GM18508 (cell line): ENCODE measurements around the gene RPS27.
"Not testable (repeated sequence)": the region's sequence is repeated elsewhere in the genome, so short reads cannot be mapped to it uniquely, and the experiment has no call there.

Source experiments
- ATAC-seq: cut with Tn5 transposase; IDR thresholded peaks from one replicate; pipeline ENCODE4 v1.9.1; 2021; ENCODE audit warnings: moderate number of reproducible peaks; ENCODE audit not compliant: insufficient read depth, unreplicated experiment

RPS27 gene

GRCh38 chr1:153984123-153984894 is 6.3 kb upstream of the RPS27 start:
- no peak for ATAC-seq

- no peak for ATAC-seq
Measured at GRCh38 chr1:153985341-153985912, 5.1 kb upstream of the RPS27 start.

GRCh38 chr1:153985941-153986761 is 4.4 kb upstream of the RPS27 start, which contains the start of gene RAB13:
Gene RAB13 (minus strand): TSS chr1:153986339. CDS start chr1:153986236, 103 bp downstream.
- ATAC-seq, result no peak

- no peak for ATAC-seq
Measured at GRCh38 chr1:153987621-153988020, 2.9 kb upstream of the RPS27 start.

- ATAC-seq, result no peak
Measured at GRCh38 chr1:153991151-153991630, 629 bp downstream of the RPS27 start.

GRCh38 chr1:153991806-153992205 is 1.2 kb downstream of the RPS27 start:
- ATAC-seq, result no peak

GRCh38 chr1:153995202-153995601 is 4.6 kb downstream of the RPS27 start:
- no peak for ATAC-seq

GRCh38 chr1:153995640-153996039 is 5.1 kb downstream of the RPS27 start:
- no peak for ATAC-seq

- not testable (repeated sequence) for ATAC-seq
Measured at GRCh38 chr1:153996882-153997281, 6.3 kb downstream of the RPS27 start.

- ATAC-seq, result no peak
Measured at GRCh38 chr1:154000420-154000819, 9.9 kb downstream of the RPS27 start.

GRCh38 chr1:154006136-154006535 is 15.6 kb downstream of the RPS27 start:
- ATAC-seq, result no peak

- ATAC-seq, result no peak
Measured at GRCh38 chr1:154012129-154012528, 21.6 kb downstream of the RPS27 start.

- not testable (repeated sequence) for ATAC-seq
Measured at GRCh38 chr1:154012543-154012942, 22.0 kb downstream of the RPS27 start.

GRCh38 chr1:154014154-154014907 is 23.8 kb downstream of the RPS27 start:
- no peak for ATAC-seq

- no peak for ATAC-seq
Measured at GRCh38 chr1:154019269-154019668, 28.7 kb downstream of the RPS27 start.

- ATAC-seq, result no peak
Measured at GRCh38 chr1:154019940-154020339, 29.4 kb downstream of the RPS27 start.

GRCh38 chr1:154033697-154034096 is 43.1 kb downstream of the RPS27 start:
- not testable (repeated sequence) for ATAC-seq
